Mesothelial cell of epicardium (in vitro differentiated cells): ENCODE data around the gene PLCG1. TPM values are rescaled to one million over a fixed set of nuclear protein-coding genes. Genes with fewer than 3 reads are reported as not detected.

Experiments
- DNase-seq, 2 experiments: peaks; one replicate each; pipeline ENCODE4 v3.0.0; 2021; ENCODE audit warnings: low spot score in 2 of 2; ENCODE audit not compliant: unreplicated experiment in 2 of 2
- H3K27ac Mint-ChIP-seq: 2 replicates; pipeline ENCODE4 v1.8.0; 2021; ENCODE audit warnings: mixed read lengths
- H3K27me3 Mint-ChIP-seq: 2 replicates; pipeline ENCODE4 v1.8.0; 2021; ENCODE audit warnings: low read depth, mixed read lengths
- H3K36me3 Mint-ChIP-seq: 2 replicates; pipeline ENCODE4 v1.8.0; 2021; ENCODE audit warnings: mixed read lengths
- H3K4me1 Mint-ChIP-seq: 2 replicates; pipeline ENCODE4 v1.8.0; 2021; ENCODE audit warnings: mixed read lengths
- H3K4me3 Mint-ChIP-seq: 2 replicates; pipeline ENCODE4 v1.8.0; 2021; ENCODE audit warnings: mild to moderate bottlenecking, moderate library complexity, mixed read lengths
- H3K9me3 Mint-ChIP-seq: 2 replicates; pipeline ENCODE4 v1.8.0; 2021; ENCODE audit warnings: mixed read lengths
- total RNA-seq: library from RNA; stranded (reverse); gene quantifications from 3 replicates; pipeline ENCODE4 v1.2.1, GENCODE V29; 2021
- TF ChIP-seq, protein P1 (sequence below): fragments of 200-600 bp; sonication (generic); IDR thresholded peaks from one replicate; pipeline ENCODE4 v1.5.0; 2021; ENCODE audit warnings: antibody characterized with exemption; ENCODE audit not compliant: unreplicated experiment

The PLCG1 gene
- total RNA-seq, 1 donor from 2014 or later: 301 TPM

GRCh38 chr20:41175727-41176330 lies 38.5 kb downstream of the PLCG1 start:
- no peaks in the 10 kb centered on the region for H3K4me1 Mint-ChIP-seq
- H3K9me3 Mint-ChIP-seq: no peaks in the 10 kb centered on the region
- no peaks in the 10 kb centered on the region for H3K27me3 Mint-ChIP-seq
- DNase-seq: no peak
- H3K4me3 Mint-ChIP-seq: no peak overlapping the region
- TF ChIP-seq, protein P1, sequence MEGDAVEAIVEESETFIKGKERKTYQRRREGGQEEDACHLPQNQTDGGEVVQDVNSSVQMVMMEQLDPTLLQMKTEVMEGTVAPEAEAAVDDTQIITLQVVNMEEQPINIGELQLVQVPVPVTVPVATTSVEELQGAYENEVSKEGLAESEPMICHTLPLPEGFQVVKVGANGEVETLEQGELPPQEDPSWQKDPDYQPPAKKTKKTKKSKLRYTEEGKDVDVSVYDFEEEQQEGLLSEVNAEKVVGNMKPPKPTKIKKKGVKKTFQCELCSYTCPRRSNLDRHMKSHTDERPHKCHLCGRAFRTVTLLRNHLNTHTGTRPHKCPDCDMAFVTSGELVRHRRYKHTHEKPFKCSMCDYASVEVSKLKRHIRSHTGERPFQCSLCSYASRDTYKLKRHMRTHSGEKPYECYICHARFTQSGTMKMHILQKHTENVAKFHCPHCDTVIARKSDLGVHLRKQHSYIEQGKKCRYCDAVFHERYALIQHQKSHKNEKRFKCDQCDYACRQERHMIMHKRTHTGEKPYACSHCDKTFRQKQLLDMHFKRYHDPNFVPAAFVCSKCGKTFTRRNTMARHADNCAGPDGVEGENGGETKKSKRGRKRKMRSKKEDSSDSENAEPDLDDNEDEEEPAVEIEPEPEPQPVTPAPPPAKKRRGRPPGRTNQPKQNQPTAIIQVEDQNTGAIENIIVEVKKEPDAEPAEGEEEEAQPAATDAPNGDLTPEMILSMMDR: no peak
- H3K36me3 Mint-ChIP-seq: peaks cover 26% of the 10 kb centered on the region
- H3K27ac Mint-ChIP-seq: peak overlapping the region; percentile 11

DNA sequence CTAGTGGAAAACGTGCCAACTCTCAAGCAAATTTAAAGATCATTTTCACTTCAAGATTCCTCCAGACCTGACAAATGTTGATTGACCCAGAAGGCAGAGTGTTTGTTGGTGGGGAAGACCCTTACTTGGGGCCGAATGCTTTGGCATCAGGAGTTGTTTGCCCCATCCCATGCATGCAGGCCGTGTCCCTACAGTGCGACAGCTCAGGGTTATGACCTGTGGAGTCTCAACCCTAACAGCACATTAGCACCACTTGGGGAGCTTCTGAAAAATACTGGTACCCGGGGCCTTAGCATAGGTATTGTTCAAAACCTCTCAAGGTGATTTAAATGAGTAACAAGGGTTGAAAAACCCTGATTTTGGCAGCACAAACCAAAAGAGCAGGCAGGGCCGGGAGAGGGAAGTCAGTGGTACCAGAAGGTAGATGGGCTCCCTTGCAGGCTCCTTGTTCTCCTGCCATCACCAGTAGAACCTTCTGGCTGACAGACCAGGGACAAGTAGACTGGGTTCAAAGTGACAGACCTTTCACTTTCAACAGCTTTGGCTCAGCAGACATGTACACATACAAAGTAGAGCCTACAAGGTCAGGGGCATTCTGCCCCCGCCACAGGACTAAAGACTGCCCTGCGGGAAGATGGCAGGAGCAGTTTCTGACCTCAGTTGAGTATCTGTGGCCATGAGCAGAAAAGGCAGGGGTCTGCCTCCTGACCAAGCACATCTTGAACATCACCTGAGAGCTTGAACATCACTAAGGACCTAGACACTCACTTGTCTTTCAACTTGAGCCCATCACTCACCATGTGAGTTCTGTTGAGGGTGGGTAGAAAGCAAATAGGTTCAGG lies 39.6 kb downstream of the PLCG1 start:
- Mint-ChIP-seq H3K27me3 (no peaks in the 10 kb centered on the region), H3K4me1 (no peaks in the 10 kb centered on the region), H3K9me3 (no peaks in the 10 kb centered on the region), H3K4me3 (no peak overlapping the region), H3K27ac (peak overlapping the region; percentile 26), H3K36me3 (peaks cover 24% of the 10 kb centered on the region)
- DNase-seq: peak in 1 of 2 experiments; percentile 11
- TF ChIP-seq, protein P1: no peak

DNA sequence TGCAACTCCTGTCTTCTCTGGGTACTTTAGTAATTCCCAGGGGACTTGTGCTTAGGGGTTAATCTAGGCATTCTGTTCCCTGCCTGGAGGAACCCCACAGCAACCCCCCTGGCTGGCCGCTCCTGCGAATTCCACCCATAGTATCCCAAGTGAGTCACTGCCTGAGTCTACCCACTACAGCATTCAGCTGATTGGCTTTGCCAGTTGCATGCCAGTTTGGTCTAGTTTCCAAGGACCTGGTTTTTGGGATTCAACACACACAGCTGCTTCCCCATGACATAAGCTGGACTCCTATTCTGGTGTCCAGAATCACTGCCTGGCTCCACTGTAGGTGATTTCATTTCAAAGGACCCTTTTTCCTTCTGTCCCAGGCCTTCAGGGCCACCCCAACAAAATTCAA lies 40.3 kb downstream of the PLCG1 start:
- Mint-ChIP-seq H3K36me3 (peaks cover 26% of the 10 kb centered on the region), H3K4me1 (no peaks in the 10 kb centered on the region), H3K4me3 (no peak overlapping the region), H3K9me3 (no peaks in the 10 kb centered on the region), H3K27ac (peak overlapping the region; percentile 59), H3K27me3 (no peaks in the 10 kb centered on the region)
- TF ChIP-seq, protein P1: no peak
- peak in 1 of 2 experiments; percentile 28 for DNase-seq

DNA sequence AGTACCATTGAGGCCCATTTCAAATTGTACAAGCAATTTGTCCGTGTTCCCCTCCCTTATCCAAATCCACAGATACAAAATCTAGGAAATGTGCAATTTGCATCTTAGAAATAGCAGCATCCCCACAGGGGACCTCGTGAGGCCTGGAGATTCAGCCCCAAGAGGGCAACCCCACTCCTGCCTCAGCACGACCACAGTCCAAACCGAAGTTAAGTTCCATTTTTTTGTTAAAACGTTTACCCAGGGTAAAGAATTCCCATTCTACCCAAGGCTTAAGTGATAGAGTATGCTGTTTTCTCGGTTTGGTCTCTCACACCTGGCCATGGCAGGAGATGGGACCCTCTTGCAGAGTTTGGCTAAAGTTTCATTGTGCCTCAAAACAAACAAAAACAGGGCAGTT lies 41.2 kb downstream of the PLCG1 start:
- Mint-ChIP-seq H3K4me3 (no peak overlapping the region), H3K27ac (peak overlapping the region; percentile 13), H3K36me3 (peaks cover 23% of the 10 kb centered on the region), H3K27me3 (no peaks in the 10 kb centered on the region), H3K9me3 (no peaks in the 10 kb centered on the region), H3K4me1 (no peaks in the 10 kb centered on the region)
- TF ChIP-seq, protein P1: no peak
- DNase-seq: no peak

- Mint-ChIP-seq H3K27me3 (no peaks in the 10 kb centered on the region), H3K36me3 (peaks cover 20% of the 10 kb centered on the region), H3K4me1 (no peaks in the 10 kb centered on the region), H3K27ac (peak overlapping the region; percentile 13), H3K9me3 (no peaks in the 10 kb centered on the region), H3K4me3 (no peak overlapping the region)
- TF ChIP-seq, protein P1: no peak
- DNase-seq: peak; percentile 13 to 36
These were observed 41.6 kb downstream of the PLCG1 start for GRCh38 chr20:41178904-41179432.
